OCI-LY7 (cell line): Measurements from ENCODE around the gene SLC44A3. TPM values are rescaled to one million over a fixed set of nuclear protein-coding genes. Genes with fewer than 3 reads are reported as not detected.

ENCODE experiments used
- BruUV-seq: library from RNA; stranded (reverse); fragments of 400-500 nt; replicated peaks from 2 replicates; lab custom pipeline; 2021; lab: Mats Ljungman, UMichigan
- CTCF ChIA-PET: fragments of 300-600 bp; sonication (Branson Sonifier 250); formaldehyde crosslinking; loops from one replicate; lab custom pipeline; 2022; ENCODE audit warnings: antibody characterized with exemption; ENCODE audit not compliant: unreplicated experiment; lab: Charles Lee
- POLR2A ChIA-PET: fragments of 300-600 bp; sonication (Branson Sonifier 250); formaldehyde crosslinking; loops from one replicate; lab custom pipeline; 2022; ENCODE audit warnings: antibody characterized with exemption; lab: Charles Lee
- DNase-seq: peaks from one replicate; pipeline ENCODE4 v3.0.0-alpha.2; 2015; ENCODE audit warnings: low spot score
- H2AFZ ChIP-seq: fragments of 200-600 bp; sonication (generic), shearing (Covaris generic); 2 replicates; pipeline ENCODE4 v1.6.1; 2014; ENCODE audit warnings: mild to moderate bottlenecking, antibody characterized with exemption, low read length, moderate library complexity
- H3K27ac ChIP-seq: fragments of 200-600 bp; sonication (generic); 2 replicates; pipeline ENCODE4 v1.5.1; 2014; ENCODE audit warnings: mixed run types, low read depth, mild to moderate bottlenecking, moderate library complexity, low read length, inconsistent platforms; ENCODE audit not compliant: poor library complexity, severe bottlenecking
- H3K36me3 ChIP-seq: fragments of 200-600 bp; sonication (generic); 2 replicates; pipeline ENCODE4 v1.6.1; 2014; ENCODE audit warnings: mild to moderate bottlenecking, antibody characterized with exemption, low read length, moderate library complexity, mixed read lengths; ENCODE audit not compliant: insufficient read depth
- H3K4me1 ChIP-seq: fragments of 200-600 bp; sonication (generic); 2 replicates; pipeline ENCODE4 v1.5.1; 2014; ENCODE audit warnings: mild to moderate bottlenecking, low read length; ENCODE audit not compliant: insufficient read depth, poor library complexity, severe bottlenecking
- H3K4me2 ChIP-seq: fragments of 200-600 bp; sonication (generic); 2 replicates; pipeline ENCODE4 v1.6.1; 2014; ENCODE audit warnings: mild to moderate bottlenecking, low read length
- H3K4me3 ChIP-seq: fragments of 200-600 bp; sonication (generic); 2 replicates; pipeline ENCODE4 v1.5.1; 2014; ENCODE audit warnings: mild to moderate bottlenecking, low read depth, low read length; ENCODE audit not compliant: poor library complexity, severe bottlenecking
- H3K79me2 ChIP-seq: fragments of 200-600 bp; sonication (generic); 2 replicates; pipeline ENCODE4 v1.6.1; 2016; ENCODE audit warnings: low read depth, mild to moderate bottlenecking, low read length, moderate library complexity, mixed read lengths; ENCODE audit not compliant: insufficient read depth
- H3K9me2 ChIP-seq: fragments of 200-600 bp; sonication (generic); 2 replicates; pipeline ENCODE4 v1.6.1; 2016; ENCODE audit warnings: mild to moderate bottlenecking, low read length, mixed read lengths; ENCODE audit not compliant: insufficient read depth
- H3K9me3 ChIP-seq: fragments of 200-600 bp; sonication (generic); 2 replicates; pipeline ENCODE4 v1.6.1; 2014; ENCODE audit warnings: mild to moderate bottlenecking, mixed run types, low read length, mixed read lengths
- H4K20me1 ChIP-seq: fragments of 200-600 bp; sonication (generic); 2 replicates; pipeline ENCODE4 v1.6.1; 2014; ENCODE audit warnings: mild to moderate bottlenecking, antibody characterized with exemption, low read length, moderate library complexity, mixed read lengths; ENCODE audit not compliant: insufficient read depth
- CTCF ChIP-seq: fragments of 200-600 bp; sonication (generic); conservative IDR thresholded peaks from 2 replicates; pipeline ENCODE4 v1.5.1; 2014; ENCODE audit warnings: mild to moderate bottlenecking, antibody characterized with exemption, low read length, moderate library complexity, mixed read lengths
- EZH2phosphoT487 ChIP-seq: fragments of 200-600 bp; sonication (generic); IDR thresholded peaks from 2 replicates; pipeline ENCODE4 v1.6.1; 2018; ENCODE audit warnings: low read depth, borderline replicate concordance, mild to moderate bottlenecking, mixed run types, antibody characterized with exemption, low read length, moderate library complexity, mixed read lengths
- intact Hi-C: fragments of 100-400 bp; cut with micrococcal nuclease; formaldehyde crosslinking; loops from one replicate; pipeline ENCODE4 v1.10.0; 2022; ENCODE audit not compliant: unreplicated experiment
- total RNA-seq, 2 experiments: library from RNA; depleted of rRNA in 1 of 2; stranded (reverse); fragments of >200 nt in 1 of 2; shearing (Covaris generic) in 1 of 2; gene quantifications; 2 replicates each; pipeline ENCODE4 v1.2.3, GENCODE V29; 2014 to 2022

The SLC44A3 gene
- total RNA-seq, 2 experiments from 2014 or later: not detected

GRCh38 chr1:94776474-94776873 is 43.7 kb upstream of the SLC44A3 start:
- CTCF ChIA-PET: interaction anchor here (0.5 kb wide), 1 partner anchor 92 kb away, joined by 3 read pairs; no protein-coding TSS in a partner anchor
- no peak overlapping the region for H2AFZ ChIP-seq
- no TSS peak for BruUV-seq
- no peaks in the 10 kb centered on the region for H3K36me3 ChIP-seq
- intact Hi-C loops: no loop called here
- H3K4me1 ChIP-seq: no peaks in the 10 kb centered on the region
- no peak overlapping the region for H3K27ac ChIP-seq
- no peaks in the 10 kb centered on the region for H4K20me1 ChIP-seq
- H3K9me2 ChIP-seq: no peaks in the 10 kb centered on the region
- no peak overlapping the region for H3K4me2 ChIP-seq
- POLR2A ChIA-PET: no interaction called here
- H3K79me2 ChIP-seq: no peaks in the 10 kb centered on the region
- TF ChIP-seq EZH2phosphoT487 (no peak), CTCF (no peak)
- no peak overlapping the region for H3K4me3 ChIP-seq
- DNase-seq: no peak
- no peaks in the 10 kb centered on the region for H3K9me3 ChIP-seq

GRCh38 chr1:94777281-94777680 is 42.9 kb upstream of the SLC44A3 start:
- intact Hi-C loops: no loop called here
- H4K20me1 ChIP-seq: no peaks in the 10 kb centered on the region
- no peak overlapping the region for H3K4me3 ChIP-seq
- H3K36me3 ChIP-seq: no peaks in the 10 kb centered on the region
- no peak overlapping the region for H2AFZ ChIP-seq
- no peaks in the 10 kb centered on the region for H3K9me2 ChIP-seq
- no peaks in the 10 kb centered on the region for H3K9me3 ChIP-seq
- no peak overlapping the region for H3K27ac ChIP-seq
- POLR2A ChIA-PET: no interaction called here
- no peak overlapping the region for H3K4me2 ChIP-seq
- no peaks in the 10 kb centered on the region for H3K4me1 ChIP-seq
- CTCF ChIA-PET: no interaction called here
- no peaks in the 10 kb centered on the region for H3K79me2 ChIP-seq
- no peak for DNase-seq
- no peak for TF ChIP-seq EZH2phosphoT487
- no peak for TF ChIP-seq CTCF
- BruUV-seq: no TSS peak

- Histone ChIP-seq H3K9me3 (no peaks in the 10 kb centered on the region), H2AFZ (no peak overlapping the region), H4K20me1 (no peaks in the 10 kb centered on the region), H3K27ac (no peak overlapping the region), H3K4me1 (no peaks in the 10 kb centered on the region), H3K4me2 (no peak overlapping the region), H3K36me3 (no peaks in the 10 kb centered on the region), H3K79me2 (no peaks in the 10 kb centered on the region), H3K9me2 (no peaks in the 10 kb centered on the region), H3K4me3 (no peak overlapping the region)
- no TSS peak for BruUV-seq
- intact Hi-C loops: no loop called here
- POLR2A ChIA-PET: no interaction called here
- DNase-seq: no peak
- TF ChIP-seq CTCF (no peak), EZH2phosphoT487 (no peak)
- CTCF ChIA-PET: no interaction called here
Observed at GRCh38 chr1:94778808-94779207, 41.3 kb upstream of the SLC44A3 start.
